NCI-H1436 (cell line): ENCODE results near the gene TNFSF8.

ENCODE experiments used
- DNase-seq: peaks from one replicate; lab custom pipeline; 2025; lab: John Stamatoyannopoulos, UW

The TNFSF8 gene

GRCh38 chr9:114869845-114870244, 60.5 kb downstream of the TNFSF8 start:
- DNase-seq = no peak

- DNase-seq = no peak
Observed at GRCh38 chr9:114869378-114869777, 61.0 kb downstream of the TNFSF8 start.

- no peak for DNase-seq
Observed at GRCh38 chr9:114867327-114867726, 63.1 kb downstream of the TNFSF8 start.

GRCh38 chr9:114864471-114864870, 65.9 kb downstream of the TNFSF8 start:
- DNase-seq = no peak

GRCh38 chr9:114861922-114862605, 68.3 kb downstream of the TNFSF8 start:
- DNase-seq = no peak

- DNase-seq = no peak
Observed at GRCh38 chr9:114861273-114861672, 69.1 kb downstream of the TNFSF8 start.

- no peak for DNase-seq
Observed at GRCh38 chr9:114860187-114860586, 70.2 kb downstream of the TNFSF8 start.

GRCh38 chr9:114856942-114857315, 73.5 kb downstream of the TNFSF8 start:
- no peak for DNase-seq

GRCh38 chr9:114856215-114856941, 74.0 kb downstream of the TNFSF8 start:
- DNase-seq = no peak

GRCh38 chr9:114855488-114855887, 74.9 kb downstream of the TNFSF8 start:
- no peak for DNase-seq

GRCh38 chr9:114854736-114855355, 75.5 kb downstream of the TNFSF8 start:
- DNase-seq = no peak

- DNase-seq = no peak
Observed at GRCh38 chr9:114853071-114853855, 77.1 kb downstream of the TNFSF8 start.

- no peak for DNase-seq
Observed at GRCh38 chr9:114852050-114852594, 78.3 kb downstream of the TNFSF8 start.

- DNase-seq = no peak
Observed at GRCh38 chr9:114851306-114851705, 79.1 kb downstream of the TNFSF8 start.
